Stimulated activated CD8-positive, alpha-beta memory T cell treated with anti-CD3 and anti-CD28 coated beads, Interleukin-2, amount 100 ng/mL, for 48 hours (primary cell): ENCODE data around the gene SMPD3.

Experiments
- DNase-seq, 2 donors: peaks; one replicate each; pipeline ENCODE4 v3.0.0-alpha.2; 2020; ENCODE audit warnings: low read depth in 2 of 2

SMPD3 gene

GRCh38 chr16:68383858-68384257, 64.5 kb downstream of the SMPD3 start:
- no peak for DNase-seq

DNA sequence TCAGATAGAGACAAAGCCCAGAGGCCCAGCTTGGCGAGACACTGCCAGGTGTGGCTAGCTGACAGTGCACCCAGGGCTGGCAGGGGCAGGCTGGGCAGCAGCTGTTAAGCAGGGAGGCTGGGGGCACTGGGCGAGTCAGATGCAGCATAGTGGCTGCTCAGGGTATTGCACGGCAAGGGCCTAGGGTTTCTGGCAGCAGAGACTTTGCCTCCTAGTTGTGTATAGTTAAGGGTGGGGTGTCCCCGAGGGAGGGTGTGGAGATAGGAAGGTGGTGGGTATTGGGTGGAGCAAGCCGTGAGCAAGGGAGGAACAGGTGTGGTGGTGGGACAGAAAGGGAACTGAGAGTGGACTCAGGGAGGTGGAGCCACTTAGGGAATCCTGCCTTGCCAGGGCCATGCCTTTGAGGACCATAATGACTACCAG, 66.0 kb downstream of the SMPD3 start:
- no peak for DNase-seq

- DNase-seq, result no peak
Measured at GRCh38 chr16:68381363-68381724, 67.0 kb downstream of the SMPD3 start.

DNA sequence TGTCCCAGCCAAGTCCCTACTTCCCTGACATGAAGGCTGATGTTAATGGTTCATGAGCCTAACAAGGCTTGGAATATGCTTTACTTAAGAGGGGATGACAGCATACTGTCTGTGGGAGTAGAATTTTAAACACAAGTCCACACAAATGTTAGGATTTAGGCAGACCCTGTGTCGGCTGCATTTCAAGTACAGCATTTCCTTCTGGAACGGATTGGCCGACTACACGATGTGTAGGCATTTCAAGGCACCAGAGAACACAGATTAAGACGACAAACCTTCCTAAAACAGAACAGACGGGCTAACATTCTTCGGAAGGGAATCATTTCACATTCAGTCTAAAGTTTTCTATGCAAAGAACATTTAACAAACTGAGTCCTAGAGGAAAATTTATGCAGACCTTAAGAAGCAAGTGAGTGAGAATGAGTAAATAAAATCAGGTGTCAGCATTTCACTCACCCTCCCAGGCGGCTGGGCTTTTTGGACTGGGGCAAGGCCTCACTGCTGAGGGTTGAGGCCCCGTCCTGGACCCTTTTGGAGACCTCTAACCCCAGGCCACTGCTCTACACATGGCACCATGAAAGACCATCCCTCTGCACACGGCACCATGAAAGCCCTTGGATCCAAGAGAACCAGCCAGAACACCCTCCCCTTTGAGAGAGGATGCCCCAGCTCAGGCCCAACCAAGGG, 67.5 kb downstream of the SMPD3 start:
- DNase-seq, result no peak

- DNase-seq, result no peak
Measured at GRCh38 chr16:68380348-68380670, 68.0 kb downstream of the SMPD3 start.

DNA sequence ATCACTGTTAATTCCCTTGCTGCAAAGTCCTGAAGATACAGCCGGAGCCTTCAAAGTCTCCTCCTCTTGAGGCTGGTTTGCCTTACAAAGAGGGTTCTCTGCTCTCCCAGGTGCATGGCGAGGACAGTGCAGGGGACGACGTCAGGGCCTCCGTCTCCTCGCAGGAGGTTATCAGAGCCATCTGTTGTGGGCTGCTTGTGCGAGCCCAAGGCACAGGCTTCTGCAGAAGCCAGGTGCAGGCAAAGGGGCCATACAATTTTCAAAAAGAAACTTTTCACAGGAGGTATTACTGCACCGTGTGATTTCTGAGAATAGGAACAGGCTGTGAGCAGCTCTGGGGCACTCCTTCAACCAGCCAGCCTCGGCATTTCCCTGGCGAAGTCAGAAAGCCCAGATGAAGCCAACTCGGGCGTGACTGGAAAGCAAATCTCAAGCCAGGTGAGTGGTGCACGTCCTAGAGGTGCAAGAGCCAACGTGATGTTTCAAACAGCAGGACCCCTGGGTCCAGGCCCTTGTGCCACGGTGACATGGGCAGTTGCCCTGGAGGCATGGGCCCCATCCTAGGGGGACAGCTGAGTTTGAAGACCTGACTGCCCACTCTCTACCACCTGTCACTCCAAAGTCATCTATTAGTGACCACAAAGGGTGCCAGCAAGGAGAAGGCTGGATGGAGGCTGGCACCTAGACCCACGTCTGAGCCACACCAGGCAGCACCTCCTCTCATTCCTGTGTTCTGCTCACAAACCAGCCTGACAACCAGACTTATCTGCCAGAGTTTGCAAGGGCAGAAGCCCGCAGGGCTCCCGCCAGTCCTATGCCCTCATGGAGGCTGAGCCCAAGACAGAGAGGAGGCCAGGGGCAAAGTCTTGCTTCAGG, 68.6 kb downstream of the SMPD3 start:
- no peak for DNase-seq

DNA sequence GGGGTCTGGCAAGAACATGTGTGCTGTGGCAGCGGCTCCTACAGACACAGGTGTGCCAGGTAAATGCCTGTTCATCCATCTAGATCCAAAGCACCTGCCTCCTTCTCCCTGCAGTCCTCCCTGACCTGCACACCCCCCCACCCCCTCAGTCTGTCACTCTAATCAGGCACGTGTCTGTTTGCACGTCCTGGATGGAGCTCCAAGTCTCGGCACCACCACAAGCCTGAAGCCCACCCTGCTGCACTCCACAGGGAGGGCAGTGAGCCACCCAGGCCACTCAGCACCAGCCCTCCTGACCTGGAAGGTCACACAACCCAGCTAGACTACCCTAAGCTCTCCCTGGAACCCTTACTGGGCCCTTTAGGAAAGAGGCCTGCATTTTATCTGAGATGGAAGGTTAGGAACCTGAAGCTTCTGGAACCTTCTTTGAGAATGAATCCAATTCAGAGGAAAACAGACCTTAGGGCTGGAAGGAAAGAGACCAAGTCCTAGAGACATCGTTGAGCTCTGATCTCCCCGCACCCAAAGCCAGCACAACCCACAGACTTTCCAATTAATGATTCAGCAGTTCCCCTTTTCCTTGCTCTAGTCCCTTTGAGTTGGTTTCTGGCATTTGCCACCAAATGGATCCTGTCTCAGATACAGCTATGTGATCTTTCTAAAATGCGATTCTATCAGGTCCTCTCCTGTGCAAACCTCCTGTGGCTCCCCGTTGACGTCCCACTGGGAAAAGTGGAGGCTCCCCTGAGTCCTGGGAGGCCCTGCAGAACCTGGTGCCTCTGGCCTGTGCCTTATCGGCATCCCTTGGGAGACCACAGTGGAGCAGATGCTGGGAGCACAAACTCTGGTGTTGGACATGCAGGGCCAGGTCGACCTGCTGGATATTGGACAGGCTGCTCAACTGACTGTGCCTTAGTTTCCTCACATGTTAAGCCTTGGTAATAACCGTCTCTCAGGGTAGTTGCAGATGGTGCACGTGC, 69.6 kb downstream of the SMPD3 start:
- DNase-seq, result no peak

- no peak for DNase-seq
Measured at GRCh38 chr16:68377667-68378393, 70.5 kb downstream of the SMPD3 start.

- DNase-seq, result no peak
Measured at GRCh38 chr16:68377221-68377620, 71.1 kb downstream of the SMPD3 start.

- DNase-seq, result no peak
Measured at GRCh38 chr16:68376590-68376989, 71.7 kb downstream of the SMPD3 start.

- no peak for DNase-seq
Measured at GRCh38 chr16:68375801-68376536, 72.3 kb downstream of the SMPD3 start.

- DNase-seq, result no peak
Measured at GRCh38 chr16:68374961-68375660, 73.2 kb downstream of the SMPD3 start.

DNA sequence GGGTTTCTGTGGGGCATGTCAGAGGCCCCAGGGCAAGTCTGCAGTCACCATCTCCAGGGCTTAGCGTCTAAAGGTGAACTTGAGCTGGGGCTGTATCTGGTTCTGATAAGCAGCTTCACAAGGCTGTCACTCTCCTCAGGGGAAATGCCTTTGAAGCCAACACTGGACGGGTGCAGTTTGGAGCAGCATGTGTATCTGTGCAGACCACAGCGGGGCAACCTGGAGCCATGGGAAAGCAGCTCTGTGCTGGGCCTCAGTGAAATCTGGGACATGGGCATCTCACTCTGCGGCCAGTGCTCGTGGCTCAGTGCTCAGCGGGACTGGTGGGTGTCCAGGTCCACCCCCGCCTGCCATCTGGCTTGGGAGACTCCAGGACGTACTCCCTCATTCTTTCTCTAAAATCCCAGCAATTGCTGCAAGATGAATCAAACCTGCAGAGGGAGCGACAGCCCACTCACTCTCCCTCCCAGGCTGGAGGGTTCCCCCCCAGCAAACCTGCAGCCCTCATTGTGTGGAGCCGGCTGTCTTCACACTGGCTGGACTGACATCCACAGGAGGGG, 74.0 kb downstream of the SMPD3 start:
- no peak for DNase-seq

GRCh38 chr16:68373528-68374245, 74.6 kb downstream of the SMPD3 start:
- DNase-seq, result no peak

DNA sequence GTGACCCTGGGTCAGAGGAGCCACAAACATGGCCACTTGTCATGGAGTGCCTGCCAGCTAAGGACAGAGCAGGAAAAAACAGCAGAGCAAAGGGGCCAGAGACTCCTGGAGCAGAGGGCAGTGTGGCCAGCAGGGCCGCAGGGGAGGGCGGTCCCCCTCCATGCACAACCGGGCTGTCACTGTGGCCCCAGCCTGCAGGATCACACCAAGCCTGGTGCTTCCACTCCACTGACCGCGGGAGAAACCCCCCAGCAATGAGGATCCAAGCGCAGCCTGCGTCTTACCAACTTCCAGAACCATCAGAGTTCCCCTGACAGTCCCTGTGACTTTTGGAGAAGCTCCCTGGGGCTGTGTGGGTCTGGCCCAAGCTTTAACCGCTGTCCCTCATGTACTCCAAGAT, 75.5 kb downstream of the SMPD3 start:
- no peak for DNase-seq

GRCh38 chr16:68372381-68372720, 76.0 kb downstream of the SMPD3 start:
- DNase-seq, result no peak

- no peak for DNase-seq
Measured at GRCh38 chr16:68371706-68372380, 76.5 kb downstream of the SMPD3 start.

DNA sequence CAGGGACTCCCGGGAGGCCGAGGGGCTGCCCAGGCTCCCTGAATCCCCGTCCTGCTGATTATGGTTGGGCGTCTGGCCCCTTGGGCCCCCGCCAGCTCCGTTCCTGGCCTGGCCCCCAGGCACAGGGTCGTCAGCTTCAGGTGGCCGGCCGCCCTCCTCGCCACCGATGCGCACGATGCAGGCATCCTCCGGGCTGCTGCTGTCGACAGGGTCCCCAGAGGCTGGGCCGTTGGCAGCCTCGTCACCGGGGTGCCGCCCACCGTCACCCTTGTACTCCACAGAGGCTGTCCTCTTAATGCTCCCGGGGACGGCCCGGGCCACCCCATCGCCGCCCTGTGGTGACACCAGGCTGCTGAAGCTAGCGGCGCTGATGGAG, 77.0 kb downstream of the SMPD3 start:
- DNase-seq, result no peak
